HuH-7 (cell line): ENCODE data around the gene PCSK6.
A peak's percentile ranks its signal among the peaks of the same experiment; 100 is the strongest.
"Not testable (repeated sequence)": the region's sequence is repeated elsewhere in the genome, so short reads cannot be mapped to it uniquely, and the experiment has no call there.

Experiments used
- DNase-seq: peaks from one replicate; pipeline ENCODE4 v3.0.0; 2011; ENCODE audit warnings: low spot score

The PCSK6 gene

DNA sequence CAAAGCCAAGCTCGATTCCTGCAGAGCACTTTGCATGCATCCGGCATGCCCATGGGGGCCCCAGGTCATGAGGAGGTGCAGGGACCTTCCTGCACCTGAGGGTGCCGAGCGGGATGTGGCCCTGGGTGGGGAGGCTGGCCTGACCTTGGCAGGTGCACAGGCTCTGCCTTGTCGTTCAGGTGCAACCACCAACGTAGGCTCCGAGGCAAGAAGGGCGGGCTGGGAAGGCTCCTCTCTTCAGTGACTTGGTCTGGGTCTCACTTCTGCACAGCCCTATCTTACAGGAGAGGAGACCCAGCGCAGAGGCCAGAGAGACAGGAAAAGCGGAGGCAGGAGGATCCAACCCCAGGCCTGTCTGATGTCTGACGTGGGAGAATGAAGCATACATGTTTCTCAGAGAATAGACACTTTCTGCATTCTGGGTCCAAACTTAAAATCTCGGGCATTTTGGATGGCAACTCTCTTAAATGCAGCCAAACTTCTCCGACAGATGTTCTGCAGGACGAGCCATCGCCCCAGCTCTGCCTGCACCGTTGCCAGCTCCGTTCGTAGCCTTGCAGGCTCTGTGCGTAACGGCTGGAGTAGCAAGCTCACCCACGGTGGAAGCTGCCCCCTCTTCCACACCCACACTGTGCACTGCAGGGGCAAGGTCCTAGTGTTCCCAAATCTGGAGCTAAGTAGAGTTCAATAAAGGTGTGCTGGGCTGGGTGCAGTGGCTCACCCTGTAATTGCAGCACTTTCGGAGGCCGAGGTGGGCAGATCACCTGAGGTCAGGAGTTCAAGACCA is 133.6 kb downstream of the PCSK6 start:
- DNase-seq = no peak

DNA sequence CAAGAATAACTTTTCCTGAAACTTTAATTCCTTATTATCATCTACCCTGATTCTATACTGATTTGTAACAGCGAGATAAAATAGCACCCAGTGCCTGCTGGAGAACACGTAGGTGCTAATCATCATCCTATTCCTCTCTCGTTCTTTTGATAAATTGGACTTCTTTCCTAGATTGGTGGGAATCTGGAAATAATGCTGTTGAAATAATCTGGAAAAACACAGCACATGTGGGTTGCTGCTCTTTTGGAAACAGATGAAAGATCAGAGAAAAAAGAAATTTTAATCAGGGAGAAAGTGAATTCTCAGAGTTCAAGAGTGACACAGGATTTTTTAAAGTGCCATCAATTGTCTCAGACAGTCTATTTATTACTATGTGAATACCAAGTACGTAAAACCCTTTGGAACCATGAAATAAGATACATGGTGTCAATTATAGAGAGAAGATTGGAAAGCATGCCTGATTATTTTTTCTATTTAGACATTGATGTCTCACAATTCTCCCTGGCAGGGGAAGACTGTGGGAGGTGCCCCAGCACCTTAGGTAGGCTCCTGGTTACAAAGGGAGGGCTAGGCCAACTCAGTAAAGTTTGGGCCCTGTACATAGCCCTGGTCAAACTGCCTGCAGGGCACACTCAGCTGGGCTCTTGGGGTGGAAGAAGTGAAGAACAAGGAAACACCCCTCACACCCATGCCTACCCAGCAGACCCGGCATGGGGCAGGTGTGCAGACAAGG is 134.4 kb downstream of the PCSK6 start:
- no peak for DNase-seq

DNA sequence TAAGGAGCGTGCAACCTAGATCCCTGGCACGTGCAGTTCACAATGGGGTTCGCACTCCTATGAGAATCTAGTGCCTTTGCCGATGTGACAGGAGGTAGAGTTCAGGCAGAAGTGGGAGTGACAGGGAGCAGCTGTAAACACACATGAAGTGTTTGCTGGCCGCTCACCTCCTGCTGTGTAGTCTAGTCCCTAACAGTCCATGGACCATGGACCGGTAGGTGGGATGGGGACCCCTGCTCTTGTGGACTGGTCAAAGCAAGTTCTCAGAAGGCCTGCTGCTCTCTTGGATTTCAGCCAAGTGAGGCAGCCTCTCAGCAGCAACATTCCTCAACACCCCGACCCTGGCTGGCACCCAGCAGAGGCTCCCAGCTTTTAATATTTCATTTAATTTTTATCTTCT is 136.3 kb downstream of the PCSK6 start:
- no peak for DNase-seq

DNA sequence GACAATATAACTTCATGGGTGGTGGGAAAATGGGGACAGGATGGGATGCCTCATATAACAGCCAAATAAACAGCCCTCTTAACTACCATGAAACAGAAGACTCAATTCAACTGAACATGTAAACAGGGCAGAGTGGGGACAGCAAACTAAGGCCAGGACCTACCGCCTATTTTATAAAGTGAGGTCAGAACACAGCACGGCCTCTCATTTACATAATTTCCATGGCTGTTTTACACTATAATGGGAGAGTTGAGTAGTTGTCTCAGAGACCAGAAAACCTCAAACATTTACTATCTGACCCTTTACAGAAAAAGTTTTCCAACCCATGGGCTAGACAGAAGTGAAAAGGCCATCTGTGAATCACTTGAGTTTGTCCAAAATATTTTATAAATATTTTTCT is 137.8 kb downstream of the PCSK6 start:
- DNase-seq = no peak

DNA sequence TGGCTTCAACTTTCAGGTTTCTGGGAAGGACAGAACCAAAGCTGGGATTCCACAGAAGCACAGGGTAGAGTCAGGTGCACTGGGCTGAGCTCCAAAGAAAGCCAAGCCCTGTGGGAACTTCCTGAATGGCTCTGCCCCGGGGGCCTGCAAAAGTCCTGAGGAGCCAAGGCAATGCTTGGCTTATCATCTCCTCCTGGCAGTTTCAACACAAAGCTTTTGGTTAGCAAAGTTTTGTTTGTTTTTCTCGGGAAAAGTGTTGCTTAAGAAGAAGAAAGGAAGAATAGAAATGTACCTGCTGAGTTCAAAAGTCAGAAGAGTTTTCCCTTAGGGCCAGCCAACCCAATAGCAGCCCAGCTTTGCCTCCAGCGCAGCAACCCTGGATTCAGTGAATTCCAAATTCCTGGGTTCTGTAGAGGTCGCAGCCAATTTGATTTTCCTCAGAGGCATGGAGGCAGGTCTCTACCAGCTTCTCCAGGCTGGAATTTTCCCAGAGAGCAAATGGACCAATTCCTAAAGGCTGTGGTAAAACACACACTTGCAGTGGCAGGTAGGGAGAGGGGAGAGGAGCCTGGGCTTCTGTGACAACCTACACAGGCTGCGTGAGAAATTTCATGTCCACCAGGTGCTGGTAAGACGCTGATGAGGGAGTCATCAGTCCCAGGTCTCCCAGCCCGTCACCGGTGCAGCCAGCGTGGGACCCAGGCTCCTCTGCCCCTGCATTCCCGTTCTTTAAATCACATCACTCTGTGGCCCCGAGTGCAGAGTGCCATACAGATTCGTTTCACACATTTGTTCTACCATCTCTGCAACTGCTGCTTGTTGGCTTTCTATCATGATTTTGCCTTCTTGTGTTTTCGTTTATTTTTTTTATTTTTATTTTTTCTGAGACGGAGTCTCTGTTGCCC is 140.2 kb downstream of the PCSK6 start:
- peak; percentile 67 for DNase-seq

DNA sequence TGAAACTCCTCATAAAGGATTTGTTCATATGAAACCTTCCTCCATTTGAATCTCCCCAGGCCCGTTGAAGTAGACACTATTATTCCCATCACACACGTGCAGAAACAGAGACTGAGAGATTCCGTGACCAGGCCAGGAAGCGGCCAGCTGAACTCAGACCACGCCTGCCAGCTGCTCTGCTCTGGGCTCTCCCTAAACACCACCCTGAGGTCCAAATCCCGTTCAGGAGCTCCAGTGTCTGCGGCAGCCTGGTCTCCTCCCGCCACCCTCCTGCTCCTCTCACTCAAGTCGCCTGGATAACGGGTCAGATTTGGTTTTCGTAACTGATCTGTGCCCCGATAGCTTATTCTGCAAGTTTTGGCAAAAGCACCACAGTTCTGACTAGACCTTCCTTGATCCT is 140.9 kb downstream of the PCSK6 start:
- no peak for DNase-seq

DNA sequence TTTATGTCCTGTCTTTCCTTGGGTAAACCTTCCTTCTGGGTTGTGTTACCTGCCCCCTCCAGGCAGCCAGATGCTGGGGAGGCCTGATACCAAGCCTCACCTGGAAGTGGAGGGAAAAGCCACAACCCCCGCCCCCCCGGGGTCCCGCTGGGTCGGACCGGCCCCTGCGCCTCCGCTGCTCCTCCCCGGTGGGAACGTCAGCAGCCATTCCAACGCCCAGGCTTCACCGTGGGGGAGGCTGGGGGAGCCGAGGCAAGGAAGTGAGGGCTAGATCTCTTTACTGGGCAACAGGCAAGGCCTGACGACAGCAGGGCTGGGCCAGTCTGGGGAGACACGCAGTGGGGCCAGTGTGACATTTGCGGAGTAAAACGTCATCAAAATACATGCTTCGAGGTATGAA is 141.5 kb downstream of the PCSK6 start:
- DNase-seq = no peak

DNA sequence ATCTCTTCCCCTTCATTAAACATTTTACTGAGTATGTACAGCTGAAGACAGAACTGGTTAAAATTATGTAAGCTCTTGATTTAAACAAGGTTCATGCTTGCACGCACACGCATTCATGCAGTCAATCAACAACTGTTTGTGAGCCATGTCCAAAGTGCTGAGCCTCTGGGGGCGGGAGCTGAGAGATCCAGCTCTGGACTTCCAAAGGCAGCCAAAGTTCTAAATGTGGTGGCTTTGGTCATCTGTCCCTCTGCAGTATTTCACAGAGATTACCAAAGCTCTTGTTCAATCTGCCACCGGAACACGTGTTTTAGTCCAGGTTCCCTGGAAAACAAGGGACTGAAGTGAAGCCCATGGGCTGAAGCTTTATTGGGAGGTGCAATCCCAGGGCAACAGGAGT is 142.1 kb downstream of the PCSK6 start:
- no peak for DNase-seq

DNA sequence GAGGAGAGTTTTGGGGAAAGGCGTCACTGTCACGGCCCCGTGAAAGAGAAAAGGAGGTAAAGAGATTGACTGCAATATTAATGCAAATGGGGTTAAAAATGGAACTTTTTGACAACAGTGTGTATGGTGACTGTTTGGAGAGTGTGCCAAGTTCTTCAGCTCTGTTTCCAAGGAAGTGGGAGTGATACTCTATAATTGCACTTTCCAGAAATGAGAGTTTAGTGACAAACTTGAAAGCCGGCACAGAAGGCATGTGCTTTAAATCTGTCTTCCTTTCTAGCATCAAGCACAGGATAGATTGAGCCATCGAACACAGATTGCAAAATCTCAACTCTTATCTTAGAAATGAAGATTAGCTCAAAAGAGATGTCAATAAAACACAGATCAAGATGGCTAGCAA is 142.6 kb downstream of the PCSK6 start:
- DNase-seq = peak; percentile 51

DNA sequence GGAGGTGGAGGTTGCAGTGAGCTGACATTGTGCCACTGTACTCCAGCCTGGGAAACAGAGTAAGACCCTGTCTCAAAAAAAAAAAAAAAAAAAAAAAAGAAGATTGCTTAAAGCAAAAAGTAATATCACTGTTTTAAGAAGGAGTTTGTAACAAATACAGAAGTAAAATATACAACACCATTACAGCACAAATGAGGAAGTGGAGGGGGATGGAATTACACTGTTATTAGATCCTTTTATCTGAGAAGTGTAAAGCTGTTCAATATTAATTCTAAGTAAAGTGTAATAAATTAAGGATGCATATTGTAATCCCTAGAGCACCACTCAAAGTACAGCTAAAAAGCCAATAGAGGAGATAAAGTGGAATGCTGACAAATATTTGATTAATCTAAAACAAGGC is 147.5 kb downstream of the PCSK6 start:
- DNase-seq = no peak

DNA sequence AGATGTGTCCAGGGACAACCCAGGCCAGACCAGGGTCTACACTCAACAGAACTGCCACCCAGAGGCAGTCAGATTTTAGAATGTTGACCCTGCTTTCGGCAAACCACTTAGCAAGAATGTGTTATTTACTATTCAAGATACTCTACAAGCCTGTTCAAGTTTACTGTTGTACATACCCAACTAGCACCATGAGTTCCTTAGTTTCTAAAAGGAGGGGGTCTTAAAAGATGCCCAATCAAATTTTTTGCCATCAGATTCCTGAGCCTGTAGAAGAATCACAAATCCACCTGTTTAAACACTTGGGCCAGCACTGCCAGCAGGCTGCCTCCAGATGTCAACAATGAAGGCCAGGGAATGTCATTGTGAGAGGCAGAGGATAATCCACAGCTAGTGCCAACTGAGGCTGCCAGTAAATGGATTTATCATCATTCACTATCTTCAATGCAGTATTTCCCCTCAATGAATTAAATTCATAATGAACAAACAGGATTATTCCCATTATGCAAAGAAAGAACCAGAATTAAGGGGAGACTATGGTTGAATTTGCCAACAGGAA is 150.9 kb downstream of the PCSK6 start:
- no peak for DNase-seq

DNA sequence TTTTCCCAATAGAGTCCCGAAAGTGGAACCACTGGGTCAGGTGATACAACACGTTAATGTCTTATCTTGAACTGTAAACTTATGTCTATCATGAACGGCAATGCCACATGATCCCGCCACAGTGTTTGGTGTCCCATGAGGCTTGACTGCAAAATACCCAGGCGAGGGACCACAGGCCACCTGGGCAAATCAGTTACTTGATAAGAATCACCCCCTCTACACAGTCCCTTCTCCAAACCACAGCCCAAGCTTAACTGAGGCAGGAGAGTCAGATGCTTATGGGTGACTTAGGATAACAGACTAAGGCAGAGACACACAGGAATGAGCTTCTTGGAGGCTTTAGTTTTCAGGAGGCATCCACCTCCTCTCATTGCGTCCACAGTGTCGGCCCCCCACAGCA is 151.5 kb downstream of the PCSK6 start:
- DNase-seq = no peak

DNA sequence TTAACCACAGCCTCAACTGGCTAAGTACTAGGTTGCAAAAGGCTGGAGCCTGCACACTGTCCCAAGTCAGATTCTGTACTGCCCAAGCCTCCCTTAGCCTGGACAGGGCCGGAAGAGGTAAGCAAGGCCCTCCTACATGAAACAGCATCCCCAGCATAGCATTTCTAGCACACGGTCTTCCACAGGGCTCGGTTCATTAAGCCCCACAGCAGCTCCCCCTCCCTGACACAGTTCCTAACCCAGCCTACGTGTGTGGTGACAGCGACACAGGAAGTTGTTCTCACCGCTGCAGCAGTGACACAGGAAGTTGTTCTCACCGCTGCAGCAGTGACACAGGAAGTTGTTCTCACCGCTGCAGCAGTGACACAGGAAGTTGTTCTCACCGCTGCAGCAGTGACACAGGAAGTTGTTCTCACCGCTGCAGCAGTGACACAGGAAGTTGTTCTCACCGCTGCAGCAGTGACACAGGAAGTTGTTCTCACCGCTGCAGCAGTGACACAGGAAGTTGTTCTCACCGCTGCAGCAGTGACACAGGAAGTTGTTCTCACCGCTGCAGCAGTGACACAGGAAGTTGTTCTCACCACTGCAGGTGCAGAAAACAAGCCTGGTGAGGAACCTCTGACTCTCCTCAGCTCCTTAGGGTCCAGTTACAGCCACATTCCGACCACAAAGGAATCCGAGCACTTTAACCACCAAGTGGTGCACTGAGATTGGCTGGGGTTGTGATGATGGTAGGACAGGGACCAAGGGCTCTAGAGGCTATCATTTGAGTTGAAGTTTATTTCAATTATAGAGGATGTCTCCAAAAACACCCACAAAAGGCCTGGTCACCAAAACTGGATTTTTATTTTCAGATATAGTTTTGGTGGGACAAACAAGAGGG is 155.4 kb downstream of the PCSK6 start:
- not testable (repeated sequence) for DNase-seq

DNA sequence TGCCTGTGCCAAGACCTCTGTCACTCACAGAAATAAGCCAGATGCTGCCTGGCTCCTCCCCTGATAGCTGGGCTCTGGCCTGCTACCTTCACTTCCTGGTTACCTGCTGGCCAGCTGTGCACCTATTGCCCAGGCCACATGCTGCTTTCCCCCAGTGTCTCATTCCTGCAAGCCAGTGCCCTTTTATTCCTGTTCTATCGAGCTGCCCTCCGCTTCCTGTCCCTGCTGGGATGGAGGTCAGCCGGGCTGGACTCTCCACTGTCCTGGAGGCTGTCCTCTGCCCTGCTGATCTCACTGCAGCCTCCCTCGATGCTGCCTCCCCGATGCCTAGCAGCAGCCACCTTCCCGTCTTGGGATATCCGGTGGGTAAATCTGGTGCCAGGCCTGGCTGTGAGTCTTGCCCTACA is 157.4 kb downstream of the PCSK6 start:
- DNase-seq = no peak

DNA sequence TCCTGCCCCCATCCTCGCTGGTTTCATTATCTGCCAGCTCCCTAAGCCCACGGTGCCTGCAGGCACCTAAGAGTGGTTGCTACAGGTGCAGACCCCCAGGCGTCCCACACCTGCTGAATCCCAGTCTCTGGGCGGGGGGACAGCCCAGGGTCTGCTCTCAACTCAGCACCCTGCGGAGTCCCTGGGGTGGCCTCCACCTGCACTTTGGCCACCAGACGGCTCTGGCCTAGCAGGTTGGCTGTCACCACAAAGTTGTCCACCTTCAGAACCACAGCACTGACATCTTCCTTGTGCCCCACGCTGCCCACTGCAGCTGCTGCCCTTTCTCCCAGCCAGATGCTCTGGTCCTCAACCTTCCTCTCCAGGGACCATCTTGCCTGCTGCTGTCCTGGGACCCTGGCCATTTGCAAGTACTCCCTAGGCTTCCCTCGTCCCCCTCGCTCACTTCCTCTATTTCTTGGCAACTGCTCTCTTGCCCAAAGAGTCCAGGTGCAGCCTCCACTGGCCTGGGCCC is 159.6 kb downstream of the PCSK6 start:
- DNase-seq = no peak

DNA sequence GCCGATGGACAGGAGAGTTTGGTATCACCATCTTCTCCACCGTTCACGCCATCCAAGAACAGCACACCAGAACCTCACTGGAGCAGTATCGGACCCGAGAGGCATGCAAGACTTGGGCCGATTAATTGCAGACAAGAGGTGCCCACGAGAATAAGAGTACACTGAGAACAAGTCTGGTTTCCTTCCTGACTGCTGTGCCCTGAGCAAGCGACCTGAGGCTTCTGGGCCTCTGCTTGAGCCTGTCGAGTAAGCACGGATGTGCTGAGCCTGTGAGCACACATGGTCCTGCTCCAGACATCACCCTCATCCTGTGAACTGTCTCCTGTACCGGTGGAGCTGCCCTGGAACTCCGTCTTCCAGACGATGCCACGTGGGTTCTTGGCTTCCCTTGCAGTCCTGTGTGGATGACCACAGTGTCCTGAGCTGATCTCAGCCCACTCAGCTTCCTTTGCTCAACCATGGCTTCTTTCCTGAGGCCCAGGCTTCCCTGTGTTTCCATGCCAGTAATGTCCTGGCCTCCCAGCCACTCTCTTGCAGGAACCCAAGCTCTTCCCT is 160.1 kb downstream of the PCSK6 start:
- DNase-seq = no peak

DNA sequence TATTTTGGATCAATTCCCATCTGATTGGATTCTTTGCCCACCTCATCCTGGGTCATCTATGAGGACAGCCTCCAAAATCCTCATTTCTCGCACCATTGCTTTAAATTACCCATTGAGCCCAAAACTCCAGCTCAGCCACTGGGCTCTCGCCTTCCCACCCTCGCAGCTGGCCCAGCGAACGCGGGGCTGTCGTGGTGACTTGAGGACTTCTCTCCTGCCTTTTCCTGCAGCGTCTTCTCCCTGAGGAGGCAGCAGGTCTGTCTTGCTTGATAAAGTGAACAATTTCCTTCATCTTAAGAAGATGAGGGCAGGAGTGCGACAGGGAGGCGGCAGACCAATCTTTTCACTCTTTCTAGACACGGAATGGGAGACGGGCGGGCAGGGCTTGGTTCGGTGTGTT is 161.5 kb downstream of the PCSK6 start:
- no peak for DNase-seq

DNA sequence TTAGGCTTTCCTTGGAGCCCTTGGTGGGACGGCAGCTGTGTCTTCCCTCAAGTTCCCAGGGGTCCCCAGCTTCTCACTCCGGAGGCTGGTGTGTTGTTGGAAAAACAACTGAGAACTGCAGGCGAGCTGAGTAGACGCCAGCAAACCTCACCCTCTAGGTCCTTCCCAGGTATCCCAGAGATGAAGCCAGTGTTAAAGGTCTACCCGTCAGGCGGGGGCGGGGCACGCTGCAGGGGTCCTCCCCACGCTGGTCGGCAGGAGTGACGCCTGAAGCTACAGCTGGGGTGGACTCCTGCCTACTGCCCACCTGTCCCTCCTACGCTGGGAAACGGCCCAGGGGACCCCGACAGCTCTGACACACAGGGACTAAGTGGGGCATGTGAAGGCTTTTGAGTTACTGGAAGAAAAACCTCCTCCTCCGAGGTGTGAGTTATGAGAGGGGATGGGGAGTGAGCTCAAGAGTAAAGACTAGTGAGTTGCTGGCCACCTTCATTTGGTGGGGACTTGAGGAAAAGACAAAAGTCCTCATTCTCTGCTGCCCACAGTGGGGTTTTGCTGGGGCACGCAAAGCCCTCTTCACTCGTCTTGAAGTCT is 162.3 kb downstream of the PCSK6 start:
- no peak for DNase-seq

DNA sequence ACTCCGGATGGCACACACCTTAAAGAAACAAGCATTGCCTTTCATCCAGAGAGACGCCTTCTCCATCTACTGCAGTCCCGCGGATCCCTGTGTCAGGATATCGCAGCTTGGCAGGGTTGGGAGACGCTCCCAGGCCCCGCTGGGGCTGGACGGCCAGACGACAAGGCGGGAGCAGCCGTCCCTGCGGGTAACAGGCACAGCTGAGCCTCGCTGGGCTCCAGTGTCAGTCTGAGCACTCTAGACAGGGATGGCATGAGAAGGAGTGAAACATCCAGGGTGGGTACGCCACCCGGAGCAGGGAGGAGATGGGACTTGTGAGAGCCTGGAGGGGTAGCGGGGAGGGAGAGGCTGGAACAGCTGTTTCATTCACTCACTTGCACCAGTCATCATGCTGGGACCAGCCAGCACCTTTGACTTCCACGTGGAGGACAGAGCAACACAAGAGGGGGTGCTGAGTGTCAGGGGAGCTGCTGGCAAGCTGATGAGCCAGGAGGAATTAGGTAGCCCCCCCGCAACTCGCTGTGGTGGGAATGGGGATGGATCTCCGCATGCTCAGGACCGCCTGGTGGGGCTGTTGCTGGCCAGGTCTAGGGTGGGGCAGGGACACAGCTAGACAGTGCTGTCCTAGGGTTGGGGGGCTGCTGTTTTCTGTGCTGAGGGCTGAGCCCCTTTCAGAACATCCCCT is 162.9 kb downstream of the PCSK6 start:
- no peak for DNase-seq

DNA sequence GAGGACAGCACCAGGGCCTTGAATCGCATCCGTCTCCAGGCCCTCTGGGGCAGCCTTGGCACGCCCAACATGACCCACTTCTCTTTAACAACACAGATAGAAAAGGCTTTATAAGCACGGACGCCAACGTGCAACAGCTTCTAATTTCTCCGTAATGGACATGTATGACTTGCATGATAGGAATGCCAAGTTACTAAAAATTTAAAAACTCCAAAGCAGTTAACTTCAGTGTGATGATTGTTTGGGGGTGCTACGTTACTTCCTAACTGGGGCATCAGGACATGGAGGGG is 163.5 kb downstream of the PCSK6 start:
- no peak for DNase-seq
